ENCODE results near the gene UGT1A7. TPM values are rescaled to one million over a fixed set of nuclear protein-coding genes. Genes with fewer than 3 reads are reported as not detected.
"Not testable (repeated sequence)": the region's sequence is repeated elsewhere in the genome, so short reads cannot be mapped to it uniquely, and the experiment has no call there.

Gene UGT1A7
- total RNA-seq, 2 donors from 2014 or later = not detected

GRCh38 chr2:233711312-233712008, 29.8 kb downstream of the UGT1A7 start:
- peak; percentile 74 for DNase-seq (ENCODE audit: low spot score)
- no peaks in the 10 kb centered on the region for H3K36me3 Mint-ChIP-seq
- H3K4me1 Mint-ChIP-seq (ENCODE audit: low read depth in 2 of 2) = peaks cover 5 to 8% of the 10 kb centered on the region in 2 donors
- no peak overlapping the region for H3K27ac Mint-ChIP-seq
- peak; percentile 71 to 74 for ATAC-seq
- peaks cover 26 to 37% of the 10 kb centered on the region in 2 donors for H3K27me3 Mint-ChIP-seq
- H3K4me3 Mint-ChIP-seq = no peak overlapping the region
- H3K9me3 Mint-ChIP-seq = no peaks in the 10 kb centered on the region

DNA sequence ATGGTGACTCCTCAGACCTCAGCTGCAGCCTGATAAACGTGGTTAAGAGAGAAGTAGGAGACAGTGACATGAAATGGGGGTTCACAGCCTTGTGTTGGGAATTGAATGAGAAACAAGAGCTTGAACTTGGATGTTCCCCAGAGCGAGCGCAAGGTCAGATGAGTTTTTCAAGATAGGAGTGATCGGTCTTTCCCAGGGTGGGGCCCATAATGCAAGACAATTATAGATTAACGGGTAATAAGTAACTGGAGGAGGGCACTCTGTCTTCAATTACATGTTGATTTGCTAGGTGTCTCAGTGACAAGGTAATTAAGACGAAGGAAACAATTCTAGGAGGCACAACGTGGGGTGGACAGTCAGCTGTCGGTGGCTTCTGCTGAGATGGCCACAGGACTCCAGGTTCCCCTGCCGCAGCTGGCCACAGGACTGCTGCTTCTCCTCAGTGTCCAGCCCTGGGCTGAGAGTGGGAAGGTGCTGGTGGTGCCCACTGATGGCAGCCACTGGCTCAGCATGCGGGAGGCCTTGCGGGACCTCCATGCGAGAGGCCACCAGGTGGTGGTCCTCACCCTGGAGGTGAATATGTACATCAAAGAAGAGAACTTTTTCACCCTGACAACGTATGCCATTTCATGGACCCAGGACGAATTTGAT, 31.0 kb downstream of the UGT1A7 start, which contains the start of gene UGT1A5:
UGT1A5 (plus strand) TSS at position 297 of the 651 bp plus-strand sequence; CDS start at position 382, 85 bp downstream.
- Mint-ChIP-seq H3K27me3 (peaks cover 25 to 42% of the 10 kb centered on the region in 2 donors), H3K36me3 (no peaks in the 10 kb centered on the region), H3K4me3 (no peak within 1 kb of the TSS), H3K4me1 (ENCODE audit: low read depth in 2 of 2) (peaks cover 5 to 8% of the 10 kb centered on the region in 2 donors), H3K27ac (peak within 1 kb of the TSS; percentile 7 to 40), H3K9me3 (no peaks in the 10 kb centered on the region)
- DNase-seq (ENCODE audit: low spot score) (no peak), ATAC-seq (no peak)

DNA sequence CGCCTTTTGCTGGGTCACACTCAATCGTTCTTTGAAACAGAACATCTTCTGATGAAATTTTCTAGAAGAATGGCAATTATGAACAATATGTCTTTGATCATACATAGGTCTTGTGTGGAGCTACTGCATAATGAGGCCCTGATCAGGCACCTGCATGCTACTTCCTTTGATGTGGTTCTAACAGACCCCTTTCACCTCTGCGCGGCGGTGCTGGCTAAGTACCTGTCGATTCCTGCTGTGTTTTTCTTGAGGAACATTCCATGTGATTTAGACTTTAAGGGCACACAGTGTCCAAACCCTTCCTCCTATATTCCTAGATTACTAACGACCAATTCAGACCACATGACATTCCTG, 31.5 kb downstream of the UGT1A7 start:
- Mint-ChIP-seq H3K27me3 (peaks cover 26 to 47% of the 10 kb centered on the region in 2 donors), H3K27ac (no peak overlapping the region), H3K9me3 (no peaks in the 10 kb centered on the region), H3K4me3 (no peak overlapping the region), H3K36me3 (no peaks in the 10 kb centered on the region), H3K4me1 (ENCODE audit: low read depth in 2 of 2) (peaks cover 5 to 8% of the 10 kb centered on the region in 2 donors)
- DNase-seq (ENCODE audit: low spot score) = no peak
- no peak for ATAC-seq

DNA sequence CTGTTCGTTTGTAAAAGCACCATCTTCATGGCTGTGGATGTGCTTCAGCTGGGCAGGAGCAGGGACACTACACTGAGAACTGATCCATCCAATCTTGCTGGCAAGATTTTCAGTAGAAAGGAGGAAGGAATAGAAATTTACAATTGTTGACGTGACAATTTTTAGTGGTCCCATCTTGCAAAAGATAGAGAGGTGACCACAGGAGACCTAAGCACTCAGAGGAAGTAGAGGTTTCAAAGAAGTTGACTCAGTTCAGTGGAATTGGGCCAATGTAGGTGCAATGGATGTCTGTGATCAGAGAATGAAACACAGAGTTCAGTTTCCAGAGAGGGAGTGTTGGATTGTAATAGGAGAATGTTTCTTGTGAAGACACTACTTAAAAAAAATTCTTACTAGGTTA, 32.4 kb downstream of the UGT1A7 start:
- DNase-seq (ENCODE audit: low spot score) (no peak), ATAC-seq (peak; percentile 64 to 65)
- peak overlapping the region; percentile 8 for H3K4me3 Mint-ChIP-seq
- no peaks in the 10 kb centered on the region for H3K36me3 Mint-ChIP-seq
- peak overlapping the region; percentile 7 to 40 for H3K27ac Mint-ChIP-seq
- H3K9me3 Mint-ChIP-seq = no peaks in the 10 kb centered on the region
- peaks cover 5 to 8% of the 10 kb centered on the region in 2 donors for H3K4me1 Mint-ChIP-seq (ENCODE audit: low read depth in 2 of 2)
- peaks cover 26 to 51% of the 10 kb centered on the region in 2 donors for H3K27me3 Mint-ChIP-seq

DNA sequence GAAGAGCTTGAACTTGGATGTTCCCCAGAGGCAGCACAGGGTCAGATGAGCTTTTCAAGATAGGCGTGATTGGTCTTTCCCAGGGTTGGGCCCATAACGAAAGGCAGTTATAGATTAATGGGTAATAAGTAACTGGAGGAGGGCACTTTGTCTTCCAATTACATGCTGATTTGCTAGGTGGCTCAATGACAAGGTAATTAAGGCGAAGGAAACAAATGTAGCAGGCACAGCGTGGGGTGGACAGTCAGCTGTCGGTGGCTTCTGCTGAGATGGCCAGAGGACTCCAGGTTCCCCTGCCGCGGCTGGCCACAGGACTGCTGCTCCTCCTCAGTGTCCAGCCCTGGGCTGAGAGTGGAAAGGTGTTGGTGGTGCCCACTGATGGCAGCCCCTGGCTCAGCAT, 36.9 kb downstream of the UGT1A7 start, which contains the start of gene UGT1A4:
UGT1A4 (plus strand) TSS at position 185 of the 400 bp plus-strand sequence; CDS start at position 270, 85 bp downstream.
- Mint-ChIP-seq H3K27ac (no peak within 1 kb of the TSS), H3K9me3 (no peaks in the 10 kb centered on the region), H3K36me3 (no peaks in the 10 kb centered on the region), H3K4me1 (ENCODE audit: low read depth in 2 of 2) (peaks cover 12 to 16% of the 10 kb centered on the region in 2 donors), H3K27me3 (peaks cover 26 to 53% of the 10 kb centered on the region in 2 donors), H3K4me3 (no peak within 1 kb of the TSS)
- DNase-seq (ENCODE audit: low spot score) (no peak), ATAC-seq (no peak)

GRCh38 chr2:233728723-233729301, 47.1 kb downstream of the UGT1A7 start, which contains the start of gene UGT1A3:
Gene UGT1A3, plus strand, starts transcription at chr2:233729042. Its CDS starts 85 bp downstream, at chr2:233729127.
- H3K4me3 Mint-ChIP-seq = no peak within 1 kb of the TSS
- peaks cover 22 to 28% of the 10 kb centered on the region in 2 donors for H3K27me3 Mint-ChIP-seq
- H3K36me3 Mint-ChIP-seq = no peaks in the 10 kb centered on the region
- H3K9me3 Mint-ChIP-seq = no peaks in the 10 kb centered on the region
- H3K4me1 Mint-ChIP-seq (ENCODE audit: low read depth in 2 of 2) = no peaks in the 10 kb centered on the region
- DNase-seq (ENCODE audit: low spot score) (no peak), ATAC-seq (no peak)
- H3K27ac Mint-ChIP-seq = no peak within 1 kb of the TSS

- DNase-seq (ENCODE audit: low spot score); ATAC-seq; H3K4me3 Mint-ChIP-seq; H3K4me1 Mint-ChIP-seq (ENCODE audit: low read depth in 2 of 2); H3K27ac Mint-ChIP-seq; H3K9me3 Mint-ChIP-seq; H3K36me3 Mint-ChIP-seq: not testable (repeated sequence)
- peaks cover 30 to 55% of the 10 kb centered on the region in 2 donors for H3K27me3 Mint-ChIP-seq
These were observed 55.4 kb downstream of the UGT1A7 start for GRCh38 chr2:233736868-233737653.

GRCh38 chr2:233740870-233741269, 59.2 kb downstream of the UGT1A7 start:
- no peak for DNase-seq (ENCODE audit: low spot score)

DNA sequence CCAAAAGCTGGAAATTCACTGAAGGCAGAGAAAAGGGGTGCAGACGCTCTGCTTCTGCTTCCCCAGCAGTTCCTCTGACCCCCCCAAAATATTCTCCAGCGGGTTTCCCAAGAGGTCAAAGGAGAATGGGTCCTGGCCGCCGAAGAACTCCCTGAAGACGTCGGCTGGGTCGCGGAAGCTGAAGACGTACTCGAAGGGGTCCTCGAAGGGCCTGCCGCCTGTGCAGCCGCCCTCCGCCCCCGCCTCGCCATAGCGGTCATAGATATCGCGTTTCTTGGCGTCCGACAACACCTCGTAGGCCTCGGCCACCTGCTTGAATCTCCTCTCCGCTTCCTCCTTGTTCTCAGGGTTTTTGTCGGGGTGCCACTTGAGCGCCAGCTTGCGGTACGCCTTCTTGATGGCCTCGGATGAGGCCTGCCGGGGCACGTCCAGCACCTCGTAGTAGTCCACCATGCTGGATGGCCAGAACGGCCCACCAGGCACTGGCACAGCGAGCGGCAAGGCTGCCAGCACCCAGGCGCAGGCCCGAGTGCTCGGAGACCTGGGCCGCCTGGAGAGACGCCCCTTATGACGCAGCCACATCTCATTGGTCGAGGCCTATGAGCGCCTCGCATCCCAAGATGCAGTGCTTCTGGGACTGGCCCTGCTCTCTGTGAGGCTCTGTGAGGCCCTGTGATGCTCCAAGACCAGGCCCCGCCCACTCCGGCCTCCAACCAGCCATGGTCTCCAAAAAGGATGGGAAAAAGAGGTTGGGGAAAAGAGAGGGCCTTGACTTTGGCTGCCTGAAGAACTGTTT, 62.0 kb downstream of the UGT1A7 start:
- no peaks in the 10 kb centered on the region for H3K36me3 Mint-ChIP-seq
- H3K27ac Mint-ChIP-seq = no peak overlapping the region
- H3K27me3 Mint-ChIP-seq = peaks cover 25 to 34% of the 10 kb centered on the region in 2 donors
- no peaks in the 10 kb centered on the region for H3K9me3 Mint-ChIP-seq
- no peak overlapping the region for H3K4me3 Mint-ChIP-seq
- no peak for DNase-seq (ENCODE audit: low spot score)
- ATAC-seq = no peak
- no peaks in the 10 kb centered on the region for H3K4me1 Mint-ChIP-seq (ENCODE audit: low read depth in 2 of 2)

More at GRCh38 chr2:233740870-233741269, 59.2 kb downstream of the UGT1A7 start:
- Mint-ChIP-seq H3K4me3 (no peak overlapping the region), H3K9me3 (no peaks in the 10 kb centered on the region), H3K27ac (no peak overlapping the region), H3K4me1 (ENCODE audit: low read depth in 2 of 2) (no peaks in the 10 kb centered on the region), H3K27me3 (peaks cover 25 to 34% of the 10 kb centered on the region in 2 donors), H3K36me3 (no peaks in the 10 kb centered on the region)
- ATAC-seq = no peak

DNA sequence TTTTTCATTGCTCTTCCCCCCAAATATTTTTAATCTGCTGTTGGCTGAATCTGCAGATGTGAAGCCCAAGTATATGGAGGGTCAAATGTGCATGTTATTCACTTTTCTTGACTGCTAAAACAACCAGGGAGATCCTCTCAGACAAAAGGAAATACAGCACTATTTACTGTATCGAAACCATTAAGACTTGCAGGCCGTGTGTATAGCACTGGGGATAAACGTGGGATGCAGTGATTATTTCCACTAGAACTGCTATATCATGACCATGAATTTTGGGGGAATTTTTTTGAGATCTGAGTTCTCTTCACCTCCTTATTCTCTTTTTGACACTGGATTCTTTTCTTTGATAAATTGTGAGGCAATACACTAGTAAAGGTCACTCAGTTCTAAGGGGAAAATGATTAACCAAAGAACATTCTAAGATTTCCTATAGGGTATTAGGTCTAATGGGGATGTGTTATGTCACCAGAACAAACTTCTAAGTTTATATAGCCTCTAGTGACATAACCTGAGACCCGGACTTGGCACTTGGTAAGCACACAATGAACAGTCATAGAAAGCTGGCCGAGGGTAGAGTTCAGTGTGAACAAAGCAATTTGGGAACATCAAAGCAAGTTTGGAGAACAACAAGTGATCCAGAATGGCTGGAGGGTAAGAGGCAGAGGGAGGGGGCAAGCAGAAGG, 63.5 kb downstream of the UGT1A7 start:
- ATAC-seq (no peak), DNase-seq (ENCODE audit: low spot score) (no peak)
- no peaks in the 10 kb centered on the region for H3K4me1 Mint-ChIP-seq (ENCODE audit: low read depth in 2 of 2)
- H3K36me3 Mint-ChIP-seq = peaks cover 4% of the 10 kb centered on the region
- no peaks in the 10 kb centered on the region for H3K9me3 Mint-ChIP-seq
- H3K27ac Mint-ChIP-seq = no peak overlapping the region
- H3K4me3 Mint-ChIP-seq = no peak overlapping the region
- peaks cover 29 to 36% of the 10 kb centered on the region in 2 donors for H3K27me3 Mint-ChIP-seq

- not testable (repeated sequence) for H3K9me3 Mint-ChIP-seq; H3K36me3 Mint-ChIP-seq; H3K27ac Mint-ChIP-seq; ATAC-seq; DNase-seq (ENCODE audit: low spot score); H3K4me3 Mint-ChIP-seq; H3K4me1 Mint-ChIP-seq (ENCODE audit: low read depth in 2 of 2)
- H3K27me3 Mint-ChIP-seq = peaks cover 29 to 33% of the 10 kb centered on the region in 2 donors
These were observed 64.1 kb downstream of the UGT1A7 start for GRCh38 chr2:233745838-233746237.

- peaks cover 31 to 33% of the 10 kb centered on the region in 2 donors for H3K27me3 Mint-ChIP-seq
- no peak for ATAC-seq
- no peak overlapping the region for H3K27ac Mint-ChIP-seq
- no peak for DNase-seq (ENCODE audit: low spot score)
- no peaks in the 10 kb centered on the region for H3K4me1 Mint-ChIP-seq (ENCODE audit: low read depth in 2 of 2)
- no peak overlapping the region for H3K4me3 Mint-ChIP-seq
- H3K36me3 Mint-ChIP-seq = peaks cover 6% of the 10 kb centered on the region
- no peaks in the 10 kb centered on the region for H3K9me3 Mint-ChIP-seq
These were observed 65.0 kb downstream of the UGT1A7 start for GRCh38 chr2:233746475-233747282.
